Suprapubic skin (tissue), 4 donors: Measurements from ENCODE around the gene XIRP1.
A peak's percentile ranks its signal among the peaks of the same experiment; 100 is the strongest.

Source experiments
- CTCF ChIP-seq, 2 donors: fragments of 200-600 bp in 1 of 2; fragments of 450-650 bp in 1 of 2; sonication (generic) in 1 of 2; IDR thresholded peaks; one replicate each; pipeline ENCODE4 v1.5.1; 2016 to 2019; ENCODE audit warnings: antibody characterized with exemption in 2 of 2, mild to moderate bottlenecking in 1 of 2, moderate library complexity in 1 of 2
- EP300 ChIP-seq: sonication (generic); formaldehyde crosslinking; IDR thresholded peaks from one replicate; pipeline ENCODE4 v1.6.1; 2017; ENCODE audit warnings: antibody characterized with exemption
- POLR2A ChIP-seq, 2 donors: fragments of 450-650 bp; IDR thresholded peaks; one replicate each; pipeline ENCODE4 v1.6.1; 2017; ENCODE audit warnings: antibody characterized with exemption in 2 of 2, mild to moderate bottlenecking in 2 of 2, moderate library complexity in 2 of 2
- POLR2AphosphoS5 ChIP-seq, 3 donors: sonication (generic); formaldehyde crosslinking; IDR thresholded peaks; one replicate each; pipeline ENCODE4 v1.6.1; 2017; ENCODE audit warnings: antibody characterized with exemption in 3 of 3

- TF ChIP-seq CTCF (IDR thresholded peaks at IDR 0.05) (no peak), POLR2AphosphoS5 (IDR thresholded peaks at IDR 0.05) (peak in 1 of 3 donors; percentile 55), POLR2A (IDR thresholded peaks at IDR 0.05) (no peak), EP300 (no peak)
Measured at GRCh38 chr3:39146611-39147591, 45.5 kb downstream of the XIRP1 start.
